CD4-positive, alpha-beta memory T cell (primary cell): ENCODE data around the gene PKD2. TPM values are rescaled to one million over a fixed set of nuclear protein-coding genes. Genes with fewer than 3 reads are reported as not detected.
"Not testable (repeated sequence)": the region's sequence is repeated elsewhere in the genome, so short reads cannot be mapped to it uniquely, and the experiment has no call there.

Experiments
- CTCF ChIA-PET: fragments of 350-600 bp; sonication (Branson Sonifier 250); formaldehyde crosslinking; loops from one replicate; lab custom pipeline; 2021; ENCODE audit warnings: inconsistent platforms; ENCODE audit not compliant: partially characterized antibody; lab: Charles Lee
- POLR2A ChIA-PET: fragments of 350-600 bp; sonication (Branson Sonifier 250); formaldehyde crosslinking; loops from one replicate; lab custom pipeline; 2021; ENCODE audit not compliant: partially characterized antibody; lab: Charles Lee
- DNase-seq, 5 donors: peaks; one replicate each; pipeline versions ENCODE4 v3.0.0 to v3.0.0-alpha.2; 2020 to 2022; ENCODE audit warnings: mixed read lengths in 1 of 5
- H3K27ac ChIP-seq: one replicate; pipeline ENCODE4 v1.7.0; 2013; ENCODE audit warnings: low read depth, low read length
- H3K27me3 ChIP-seq: 2 replicates; pipeline ENCODE4 v1.7.0; 2013; ENCODE audit warnings: mild to moderate bottlenecking, low read length, moderate library complexity; ENCODE audit not compliant: insufficient read depth
- H3K36me3 ChIP-seq: 2 replicates; pipeline ENCODE4 v1.7.0; 2013; ENCODE audit warnings: mild to moderate bottlenecking, low read length, moderate library complexity; ENCODE audit not compliant: insufficient read depth
- H3K4me1 ChIP-seq: 2 replicates; pipeline ENCODE4 v1.7.0; 2013; ENCODE audit warnings: mild to moderate bottlenecking, low read length, moderate library complexity; ENCODE audit not compliant: insufficient read depth
- H3K4me3 ChIP-seq, 2 donors: one replicate each; pipeline ENCODE4 v1.7.0; 2013; ENCODE audit warnings: low read length in 2 of 2, mild to moderate bottlenecking in 1 of 2
- H3K9me3 ChIP-seq, 2 donors: one replicate each; pipeline ENCODE4 v1.7.0; 2013; ENCODE audit warnings: low read length in 2 of 2, control low read depth in 1 of 2; ENCODE audit not compliant: control insufficient read depth in 1 of 2
- H3K27ac Mint-ChIP-seq, 7 donors: one replicate each; pipeline ENCODE4 v1.8.0; 2020 to 2021; ENCODE audit warnings: mixed read lengths in 7 of 7, mild to moderate bottlenecking in 6 of 7, inconsistent platforms in 3 of 7, moderate library complexity in 3 of 7
- H3K27me3 Mint-ChIP-seq, 2 donors: one replicate each; pipeline ENCODE4 v1.8.0; 2020 to 2021; ENCODE audit warnings: mixed read lengths in 2 of 2
- H3K36me3 Mint-ChIP-seq, 2 donors: one replicate each; pipeline ENCODE4 v1.8.0; 2020 to 2021; ENCODE audit warnings: mixed read lengths in 2 of 2, inconsistent platforms in 1 of 2, mild to moderate bottlenecking in 1 of 2
- H3K4me1 Mint-ChIP-seq, 4 donors: one replicate each; pipeline ENCODE4 v1.8.0; 2020 to 2021; ENCODE audit warnings: mixed read lengths in 4 of 4, mild to moderate bottlenecking in 1 of 4
- H3K4me3 Mint-ChIP-seq, 8 donors: one replicate each; pipeline ENCODE4 v1.8.0; 2020 to 2021; ENCODE audit warnings: mixed read lengths in 8 of 8, mild to moderate bottlenecking in 7 of 8, moderate library complexity in 6 of 8, inconsistent platforms in 3 of 8
- H3K9me3 Mint-ChIP-seq, 8 donors: one replicate each; pipeline ENCODE4 v1.8.0; 2020 to 2021; ENCODE audit warnings: mixed read lengths in 8 of 8, mild to moderate bottlenecking in 5 of 8, inconsistent platforms in 3 of 8, moderate library complexity in 1 of 8
- intact Hi-C: fragments of 100-400 bp; cut with micrococcal nuclease; formaldehyde crosslinking; loops from one replicate; pipeline ENCODE4 v1.15.1; 2023
- polyA plus RNA-seq, 2 donors: library from polyadenylated mRNA; unstranded; fragments of 300-500 nt; fragmentation: Illumina TruSeq; gene quantifications; one replicate each; pipeline ENCODE4 v1.2.3, GENCODE V29; 2021
- total RNA-seq, 2 experiments: library from RNA; stranded (reverse); gene quantifications; one replicate each; pipeline ENCODE4 v1.2.3, GENCODE V29; 2021

PKD2 gene
- total and polyA plus RNA-seq, 4 experiments from 2014 or later: 0.93 to 7.5 (median 6.0) TPM

DNA sequence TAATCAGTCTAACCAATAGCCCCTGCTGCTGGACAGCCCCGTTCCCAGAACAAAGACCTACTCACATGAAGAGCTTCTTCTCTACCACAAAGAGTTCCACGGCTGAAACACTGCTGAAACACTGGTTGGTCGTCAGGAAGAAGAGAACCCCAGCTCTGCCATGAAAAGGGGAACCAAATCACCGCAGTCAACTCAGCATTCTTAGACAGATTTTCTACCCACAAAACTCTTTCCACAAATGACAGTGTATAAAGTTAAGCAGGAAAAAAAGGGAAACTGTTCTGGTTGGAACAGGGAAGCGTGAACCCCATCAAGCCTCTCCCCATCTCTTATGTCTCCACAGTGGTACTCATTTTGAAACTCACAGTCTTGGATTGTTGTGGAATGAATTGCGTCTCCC is 93.7 kb downstream of the PKD2 start:
- Mint-ChIP-seq H3K9me3 (no peaks in the 10 kb centered on the region), H3K4me1 (no peaks in the 10 kb centered on the region), H3K36me3 (no peaks in the 10 kb centered on the region), H3K4me3 (no peak overlapping the region), H3K27me3 (peaks cover 4 to 6% of the 10 kb centered on the region in 2 donors), H3K27ac (peak overlapping the region in 1 of 7 donors; percentile 19)
- Histone ChIP-seq H3K9me3 (no peaks in the 10 kb centered on the region), H3K4me1 (no peaks in the 10 kb centered on the region), H3K4me3 (no peak overlapping the region), H3K36me3 (no peaks in the 10 kb centered on the region), H3K27me3 (no peaks in the 10 kb centered on the region), H3K27ac (no peak overlapping the region)
- intact Hi-C loops: no loop called here
- POLR2A ChIA-PET: no interaction called here
- CTCF ChIA-PET: no interaction called here
- DNase-seq: no peak

DNA sequence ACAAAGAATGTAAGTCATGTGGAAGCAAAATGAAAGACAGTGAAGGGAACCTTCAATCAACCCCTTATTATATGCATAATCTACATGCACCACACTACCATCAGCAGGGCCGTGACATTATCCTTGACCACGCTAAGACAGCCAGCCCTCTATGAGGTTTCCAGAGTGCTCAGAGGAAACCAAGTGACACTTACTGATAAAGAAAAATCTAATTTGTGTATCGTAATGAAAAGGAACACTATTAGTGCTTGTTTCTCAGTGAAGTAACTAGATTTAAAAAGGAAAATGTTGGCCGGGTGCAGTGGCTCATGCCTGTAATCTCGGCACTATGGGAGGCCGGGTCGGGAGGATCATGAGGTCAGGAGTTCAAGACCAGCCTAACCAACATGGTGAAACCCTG is 94.6 kb downstream of the PKD2 start:
- Histone ChIP-seq H3K4me1 (no peaks in the 10 kb centered on the region), H3K9me3 (no peaks in the 10 kb centered on the region), H3K27me3 (no peaks in the 10 kb centered on the region), H3K36me3 (no peaks in the 10 kb centered on the region), H3K4me3 (no peak overlapping the region), H3K27ac (no peak overlapping the region)
- Mint-ChIP-seq H3K27ac (no peak overlapping the region), H3K36me3 (no peaks in the 10 kb centered on the region), H3K4me3 (no peak overlapping the region), H3K9me3 (no peaks in the 10 kb centered on the region), H3K4me1 (no peaks in the 10 kb centered on the region), H3K27me3 (peaks cover 4 to 6% of the 10 kb centered on the region in 2 donors)
- CTCF ChIA-PET: no interaction called here
- POLR2A ChIA-PET: no interaction called here
- intact Hi-C loops: no loop called here
- no peak for DNase-seq

- no peaks in the 10 kb centered on the region for H3K27me3 ChIP-seq
- no peak overlapping the region for H3K4me3 ChIP-seq
- H3K36me3 ChIP-seq: no peaks in the 10 kb centered on the region
- no peaks in the 10 kb centered on the region for H3K4me1 ChIP-seq
- H3K4me1 Mint-ChIP-seq: no peaks in the 10 kb centered on the region
- no peak overlapping the region for H3K27ac ChIP-seq
- no peak for DNase-seq
- peaks cover 4 to 6% of the 10 kb centered on the region in 2 donors for H3K27me3 Mint-ChIP-seq
- ChIA-PET POLR2A (no interaction called here), CTCF (no interaction called here)
- no peak overlapping the region for H3K4me3 Mint-ChIP-seq
- no peaks in the 10 kb centered on the region for H3K36me3 Mint-ChIP-seq
- intact Hi-C loops: no loop called here
- no peak overlapping the region for H3K27ac Mint-ChIP-seq
- H3K9me3 ChIP-seq: no peaks in the 10 kb centered on the region
- no peaks in the 10 kb centered on the region for H3K9me3 Mint-ChIP-seq
Measured at GRCh38 chr4:88104902-88105610, 97.6 kb downstream of the PKD2 start.

DNA sequence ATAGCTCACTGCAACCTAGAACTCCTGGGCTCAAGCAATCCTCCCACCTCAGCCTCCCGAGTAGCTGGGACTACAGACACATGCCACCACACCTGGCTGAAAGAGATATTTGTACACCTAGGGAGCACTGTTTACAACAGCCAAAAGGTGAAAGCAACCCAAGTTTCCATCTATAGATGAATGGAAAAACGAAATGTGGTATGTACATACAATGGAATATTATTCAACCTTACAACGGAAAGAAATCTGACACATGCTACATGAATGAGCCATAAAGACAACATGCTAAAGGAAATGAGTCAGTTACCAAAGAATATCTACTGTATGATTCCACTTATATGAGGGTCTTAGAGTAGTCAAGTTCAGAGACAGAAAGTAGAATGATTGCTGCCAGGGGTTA is 98.8 kb downstream of the PKD2 start:
- Histone ChIP-seq H3K27ac (no peak overlapping the region), H3K36me3 (no peaks in the 10 kb centered on the region), H3K9me3 (no peaks in the 10 kb centered on the region), H3K27me3 (no peaks in the 10 kb centered on the region), H3K4me3 (no peak overlapping the region), H3K4me1 (no peaks in the 10 kb centered on the region)
- DNase-seq: no peak
- H3K27me3 Mint-ChIP-seq: peaks cover 4 to 6% of the 10 kb centered on the region in 2 donors
- POLR2A ChIA-PET: no interaction called here
- H3K27ac Mint-ChIP-seq: no peak overlapping the region
- no peaks in the 10 kb centered on the region for H3K9me3 Mint-ChIP-seq
- intact Hi-C loops: no loop called here
- H3K4me1 Mint-ChIP-seq: no peaks in the 10 kb centered on the region
- no peak overlapping the region for H3K4me3 Mint-ChIP-seq
- H3K36me3 Mint-ChIP-seq: no peaks in the 10 kb centered on the region
- CTCF ChIA-PET: no interaction called here

DNA sequence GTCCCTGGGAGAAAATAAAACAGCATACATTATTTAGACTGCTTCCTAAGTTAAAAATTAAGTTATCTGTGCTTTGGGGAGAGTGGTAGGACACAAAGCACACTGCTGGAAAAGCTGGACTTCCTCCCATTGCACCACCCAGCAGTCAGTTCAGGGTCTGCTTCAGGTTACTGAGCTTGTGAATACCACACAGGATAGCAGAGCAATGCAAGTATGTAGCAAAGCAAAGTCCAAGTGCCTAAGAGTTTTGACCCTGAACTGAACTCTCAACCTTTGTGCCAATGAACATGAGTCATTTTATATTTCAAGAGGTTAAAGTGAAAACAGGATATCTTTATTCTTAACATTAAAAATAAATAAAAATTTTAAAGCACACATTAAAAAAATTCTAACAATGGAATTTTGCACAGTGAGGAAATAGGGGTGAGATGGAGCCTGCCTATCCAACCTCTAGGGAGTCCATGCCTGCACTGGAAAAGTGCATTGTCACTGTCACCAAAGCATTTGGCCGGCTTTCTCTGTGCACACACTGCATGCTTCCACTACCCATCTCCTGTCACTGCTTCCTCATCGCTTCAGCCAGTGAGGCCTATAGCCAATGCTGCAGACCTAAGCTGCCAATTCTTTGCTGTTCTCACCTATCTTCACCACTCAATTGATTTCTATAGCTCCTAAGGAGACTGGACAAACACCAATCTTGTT is 100.1 kb downstream of the PKD2 start:
- POLR2A ChIA-PET: no interaction called here
- DNase-seq: no peak
- no peaks in the 10 kb centered on the region for H3K36me3 ChIP-seq
- Mint-ChIP-seq H3K36me3 (no peaks in the 10 kb centered on the region), H3K27me3 (peaks cover 4 to 6% of the 10 kb centered on the region in 2 donors), H3K9me3 (no peaks in the 10 kb centered on the region), H3K4me3 (no peak overlapping the region), H3K4me1 (no peaks in the 10 kb centered on the region), H3K27ac (no peak overlapping the region)
- CTCF ChIA-PET: no interaction called here
- H3K27me3 ChIP-seq: no peaks in the 10 kb centered on the region
- no peak overlapping the region for H3K4me3 ChIP-seq
- intact Hi-C loops: no loop called here
- H3K9me3 ChIP-seq: no peaks in the 10 kb centered on the region
- no peaks in the 10 kb centered on the region for H3K4me1 ChIP-seq
- H3K27ac ChIP-seq: no peak overlapping the region

DNA sequence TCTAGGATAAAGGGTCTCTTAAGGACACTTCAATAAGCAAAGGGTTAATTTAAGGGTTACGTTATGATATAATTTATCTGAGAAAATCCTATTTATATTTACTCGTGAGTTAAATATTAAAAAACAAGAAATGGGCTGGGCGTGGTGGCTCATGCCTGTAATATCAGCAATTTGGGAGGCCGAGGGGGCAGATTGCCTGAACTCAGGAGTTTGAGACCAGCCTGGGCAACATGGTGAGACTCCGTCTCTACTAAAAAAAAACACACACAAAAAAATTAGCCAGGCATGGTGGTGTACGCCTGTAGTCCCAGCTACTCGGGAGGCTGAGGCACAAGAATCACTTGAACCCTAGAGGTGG is 100.7 kb downstream of the PKD2 start:
- H3K36me3 Mint-ChIP-seq, POLR2A ChIA-PET, H3K27ac ChIP-seq, H3K27ac Mint-ChIP-seq, H3K9me3 Mint-ChIP-seq, CTCF ChIA-PET, H3K27me3 Mint-ChIP-seq, H3K4me3 Mint-ChIP-seq, H3K9me3 ChIP-seq, DNase-seq, H3K36me3 ChIP-seq, H3K27me3 ChIP-seq, H3K4me3 ChIP-seq, intact Hi-C loops, H3K4me1 Mint-ChIP-seq, H3K4me1 ChIP-seq: not testable (repeated sequence)

DNA sequence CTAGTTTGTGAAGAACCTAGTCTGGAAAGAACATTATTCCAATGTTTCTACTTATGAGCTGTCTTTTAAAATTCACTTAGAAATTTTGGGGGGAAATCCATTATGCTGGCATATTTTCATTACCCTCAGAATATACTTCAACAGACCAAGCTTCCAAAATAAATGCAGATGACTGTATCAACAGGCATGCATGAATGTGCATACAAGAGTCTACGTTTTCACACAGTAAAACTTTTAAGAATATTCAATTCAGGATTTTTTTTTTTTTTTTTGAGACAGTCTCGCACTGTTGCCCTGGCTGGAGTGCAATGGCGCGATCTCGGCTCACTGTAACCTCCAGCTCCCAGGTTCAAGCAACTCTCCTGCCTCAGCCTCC is 101.3 kb downstream of the PKD2 start:
- Histone ChIP-seq H3K4me1 (no peaks in the 10 kb centered on the region), H3K27ac (no peak overlapping the region), H3K4me3 (no peak overlapping the region), H3K27me3 (no peaks in the 10 kb centered on the region), H3K36me3 (no peaks in the 10 kb centered on the region), H3K9me3 (no peaks in the 10 kb centered on the region)
- no peak overlapping the region for H3K4me3 Mint-ChIP-seq
- no peak for DNase-seq
- H3K36me3 Mint-ChIP-seq: no peaks in the 10 kb centered on the region
- POLR2A ChIA-PET: no interaction called here
- H3K4me1 Mint-ChIP-seq: no peaks in the 10 kb centered on the region
- CTCF ChIA-PET: no interaction called here
- intact Hi-C loops: no loop called here
- peaks cover 2 to 5% of the 10 kb centered on the region in 2 donors for H3K27me3 Mint-ChIP-seq
- no peak overlapping the region for H3K27ac Mint-ChIP-seq
- H3K9me3 Mint-ChIP-seq: no peaks in the 10 kb centered on the region
